SU-DHL-6 (cell line): ENCODE measurements around the gene CES4A.

Experiments
- EZH2phosphoT487 ChIP-seq: fragments of 200-600 bp; sonication (generic), shearing (Covaris generic); conservative IDR thresholded peaks from 2 replicates; pipeline ENCODE4 v1.6.1; 2018; ENCODE audit warnings: mild to moderate bottlenecking, antibody characterized with exemption, low read length, moderate library complexity, mixed read lengths
- TF ChIP-seq, protein P1 (sequence below): fragments of 200-600 bp; sonication (generic); IDR thresholded peaks from one replicate; pipeline ENCODE4 v1.5.1; 2017; ENCODE audit warnings: antibody characterized with exemption, mild to moderate bottlenecking, low read length, moderate library complexity; ENCODE audit not compliant: insufficient read depth, poor library complexity, severe bottlenecking

GRCh38 chr16:66940236-66940635, 48.2 kb upstream of the CES4A start:
- TF ChIP-seq, protein P1, sequence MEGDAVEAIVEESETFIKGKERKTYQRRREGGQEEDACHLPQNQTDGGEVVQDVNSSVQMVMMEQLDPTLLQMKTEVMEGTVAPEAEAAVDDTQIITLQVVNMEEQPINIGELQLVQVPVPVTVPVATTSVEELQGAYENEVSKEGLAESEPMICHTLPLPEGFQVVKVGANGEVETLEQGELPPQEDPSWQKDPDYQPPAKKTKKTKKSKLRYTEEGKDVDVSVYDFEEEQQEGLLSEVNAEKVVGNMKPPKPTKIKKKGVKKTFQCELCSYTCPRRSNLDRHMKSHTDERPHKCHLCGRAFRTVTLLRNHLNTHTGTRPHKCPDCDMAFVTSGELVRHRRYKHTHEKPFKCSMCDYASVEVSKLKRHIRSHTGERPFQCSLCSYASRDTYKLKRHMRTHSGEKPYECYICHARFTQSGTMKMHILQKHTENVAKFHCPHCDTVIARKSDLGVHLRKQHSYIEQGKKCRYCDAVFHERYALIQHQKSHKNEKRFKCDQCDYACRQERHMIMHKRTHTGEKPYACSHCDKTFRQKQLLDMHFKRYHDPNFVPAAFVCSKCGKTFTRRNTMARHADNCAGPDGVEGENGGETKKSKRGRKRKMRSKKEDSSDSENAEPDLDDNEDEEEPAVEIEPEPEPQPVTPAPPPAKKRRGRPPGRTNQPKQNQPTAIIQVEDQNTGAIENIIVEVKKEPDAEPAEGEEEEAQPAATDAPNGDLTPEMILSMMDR, result no peak
- TF ChIP-seq EZH2phosphoT487, result no peak
